Measurements from ENCODE around the gene NRXN3. TPM values are rescaled to one million over a fixed set of nuclear protein-coding genes. Genes with fewer than 3 reads are reported as not detected.

The NRXN3 gene
- total RNA-seq, 4 donors from 2014 or later = 4.1 to 11.9 (median 5.8) TPM

DNA sequence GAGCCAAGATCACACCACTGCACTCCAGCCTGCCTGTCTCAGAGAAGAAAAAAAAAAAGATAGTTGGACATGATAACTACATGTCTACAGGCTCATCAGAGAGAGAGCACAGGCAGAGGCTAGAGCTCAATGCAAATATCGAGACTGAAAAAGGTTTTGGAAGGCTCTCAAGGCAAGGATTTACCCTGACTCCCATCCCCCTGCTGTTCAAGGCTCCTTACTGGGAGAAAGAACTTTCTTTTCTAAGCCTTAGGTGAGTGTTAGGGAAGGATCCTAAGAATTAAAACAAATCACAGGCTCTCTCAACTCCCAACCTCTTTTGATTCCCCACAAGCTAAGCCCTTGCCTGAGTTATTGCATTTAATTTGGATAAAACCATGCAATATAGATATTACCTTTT is 1516.0 kb downstream of the NRXN3 start:
- H3K4me3 ChIP-seq = no peak overlapping the region
- no peaks in the 10 kb centered on the region for H3K9me3 ChIP-seq
- DNase-seq = no peak
- in situ Hi-C loops (cut with MboI; ENCODE audit: low pct_ligation_motif_present in 1 of 4, low pct_unique_long_range_greater_than_20kb in 1 of 4, low sequenced_read_pairs in 3 of 4) = no loop called here
- 73 to 100% methylated on average over 1 of the region's 1 CpG for WGBS, 2 donors (ENCODE audit: low coverage in 1 of 2)
- no peaks in the 10 kb centered on the region for H3K4me1 ChIP-seq
- H3K27me3 ChIP-seq = no peaks in the 10 kb centered on the region
- intact Hi-C loops (cut with DNase I; ENCODE audit: low total_unique reads) = no loop called here
- no peak for TF ChIP-seq POLR2A (IDR thresholded peaks at IDR 0.05)
- TF ChIP-seq, protein P1, sequence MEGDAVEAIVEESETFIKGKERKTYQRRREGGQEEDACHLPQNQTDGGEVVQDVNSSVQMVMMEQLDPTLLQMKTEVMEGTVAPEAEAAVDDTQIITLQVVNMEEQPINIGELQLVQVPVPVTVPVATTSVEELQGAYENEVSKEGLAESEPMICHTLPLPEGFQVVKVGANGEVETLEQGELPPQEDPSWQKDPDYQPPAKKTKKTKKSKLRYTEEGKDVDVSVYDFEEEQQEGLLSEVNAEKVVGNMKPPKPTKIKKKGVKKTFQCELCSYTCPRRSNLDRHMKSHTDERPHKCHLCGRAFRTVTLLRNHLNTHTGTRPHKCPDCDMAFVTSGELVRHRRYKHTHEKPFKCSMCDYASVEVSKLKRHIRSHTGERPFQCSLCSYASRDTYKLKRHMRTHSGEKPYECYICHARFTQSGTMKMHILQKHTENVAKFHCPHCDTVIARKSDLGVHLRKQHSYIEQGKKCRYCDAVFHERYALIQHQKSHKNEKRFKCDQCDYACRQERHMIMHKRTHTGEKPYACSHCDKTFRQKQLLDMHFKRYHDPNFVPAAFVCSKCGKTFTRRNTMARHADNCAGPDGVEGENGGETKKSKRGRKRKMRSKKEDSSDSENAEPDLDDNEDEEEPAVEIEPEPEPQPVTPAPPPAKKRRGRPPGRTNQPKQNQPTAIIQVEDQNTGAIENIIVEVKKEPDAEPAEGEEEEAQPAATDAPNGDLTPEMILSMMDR (IDR thresholded peaks at IDR 0.05) = no peak
- no peak for TF ChIP-seq EP300 (IDR thresholded peaks at IDR 0.05; ENCODE audit: low read depth)
- no peak for TF ChIP-seq POLR2AphosphoS5 (IDR thresholded peaks at IDR 0.05)
- H3K36me3 ChIP-seq = no peaks in the 10 kb centered on the region
- no peak overlapping the region for H3K27ac ChIP-seq

DNA sequence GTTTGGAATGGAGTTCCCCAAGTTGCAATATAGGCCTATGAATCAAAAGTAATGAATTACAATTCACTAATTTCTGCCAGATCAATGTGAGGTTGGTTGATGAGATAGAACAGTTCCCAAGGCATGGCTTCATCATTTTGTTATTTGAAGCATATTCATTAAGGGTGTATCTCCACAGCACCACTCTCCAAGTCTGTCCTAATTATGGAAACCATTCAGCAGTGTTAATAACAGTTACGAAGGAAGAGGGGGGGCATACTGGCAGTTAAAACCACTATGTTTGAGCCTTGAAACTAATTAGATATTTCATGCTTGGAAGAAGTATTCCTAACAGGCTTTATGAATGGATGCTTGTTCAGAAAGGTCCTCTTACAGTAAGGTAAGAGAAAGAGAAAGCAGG is 1520.8 kb downstream of the NRXN3 start:
- H3K36me3 ChIP-seq = no peaks in the 10 kb centered on the region
- in situ Hi-C loops (cut with MboI; ENCODE audit: low pct_ligation_motif_present in 1 of 4, low pct_unique_long_range_greater_than_20kb in 1 of 4, low sequenced_read_pairs in 3 of 4) = no loop called here
- 87 to 100% methylated on average over 1 of the region's 1 CpG for WGBS, 2 donors (ENCODE audit: low coverage in 1 of 2)
- intact Hi-C loops (cut with DNase I; ENCODE audit: low total_unique reads) = loop anchor here (5.0 kb wide), 1 partner anchor 1541 kb away; no protein-coding TSS in a partner anchor
- H3K27me3 ChIP-seq = no peaks in the 10 kb centered on the region
- no peak for DNase-seq
- no peaks in the 10 kb centered on the region for H3K9me3 ChIP-seq
- TF ChIP-seq EP300 (IDR thresholded peaks at IDR 0.05; ENCODE audit: low read depth) = no peak
- H3K4me3 ChIP-seq = no peak overlapping the region
- H3K27ac ChIP-seq = no peak overlapping the region
- no peaks in the 10 kb centered on the region for H3K4me1 ChIP-seq

DNA sequence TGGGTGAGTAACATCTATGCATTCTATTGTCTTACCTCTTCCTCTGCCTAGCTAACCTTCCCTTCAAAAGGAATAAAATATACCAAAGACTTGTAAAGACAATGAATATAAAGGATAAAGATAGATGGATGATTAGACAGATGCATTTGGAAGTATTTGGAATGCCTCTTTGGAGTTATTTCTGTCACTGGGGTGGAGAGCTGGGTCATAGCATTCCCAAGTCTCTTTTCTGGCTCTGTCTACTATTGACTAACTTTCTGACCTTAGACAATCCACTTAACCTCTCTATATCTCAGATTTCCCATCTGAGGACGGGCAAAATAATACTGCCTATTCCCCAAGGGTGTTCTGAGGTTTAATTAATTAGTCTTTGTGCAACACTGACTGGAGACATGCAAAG is 1523.8 kb downstream of the NRXN3 start:
- Histone ChIP-seq H3K27me3 (no peaks in the 10 kb centered on the region), H3K27ac (no peak overlapping the region), H3K9me3 (no peaks in the 10 kb centered on the region), H3K36me3 (no peaks in the 10 kb centered on the region), H3K4me1 (no peaks in the 10 kb centered on the region), H3K4me3 (no peak overlapping the region)
- TF ChIP-seq EP300 (IDR thresholded peaks at IDR 0.05; ENCODE audit: low read depth) = no peak
- intact Hi-C loops (cut with DNase I; ENCODE audit: low total_unique reads) = loop anchor here (5.0 kb wide), 1 partner anchor 1538 kb away; no protein-coding TSS in a partner anchor
- DNase-seq = no peak
- in situ Hi-C loops (cut with MboI; ENCODE audit: low pct_ligation_motif_present in 1 of 4, low pct_unique_long_range_greater_than_20kb in 1 of 4, low sequenced_read_pairs in 3 of 4) = no loop called here
- 33 to 51% methylated on average over 1 of the region's 1 CpG for WGBS, 2 donors (ENCODE audit: low coverage in 1 of 2)

DNA sequence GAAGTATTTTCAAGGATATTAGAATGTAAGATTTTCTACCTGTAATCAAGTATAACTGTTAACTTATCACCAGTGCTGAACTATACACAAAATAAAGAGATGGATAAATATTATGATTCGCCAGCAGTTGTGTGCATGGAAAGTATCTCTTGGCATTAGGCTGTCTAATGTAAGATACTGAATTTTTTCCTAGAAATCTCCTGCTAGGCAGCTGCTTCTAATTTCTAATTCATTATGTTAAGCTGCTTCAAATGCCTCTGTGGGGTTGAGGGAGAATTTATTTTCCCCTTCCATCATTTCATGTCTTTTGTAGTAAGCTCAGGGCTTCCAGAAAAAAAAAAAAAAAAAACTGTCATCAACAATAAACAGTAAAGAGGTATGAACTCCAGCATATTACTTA is 1525.1 kb downstream of the NRXN3 start:
- Histone ChIP-seq H3K27ac (no peak overlapping the region), H3K4me1 (peaks cover 0 to 3% (median 0%) of the 10 kb centered on the region in 4 donors), H3K9me3 (no peaks in the 10 kb centered on the region), H3K27me3 (no peaks in the 10 kb centered on the region), H3K36me3 (no peaks in the 10 kb centered on the region), H3K4me3 (no peak overlapping the region)
- no peak for DNase-seq
- in situ Hi-C loops (cut with MboI; ENCODE audit: low pct_ligation_motif_present in 1 of 4, low pct_unique_long_range_greater_than_20kb in 1 of 4, low sequenced_read_pairs in 3 of 4) = no loop called here
- 82% methylated on average over 1 of the region's 1 CpG; no CpG with 5 or more reads in 1 of the 2 donors for WGBS, 2 donors (ENCODE audit: low coverage in 1 of 2)
- no peak for TF ChIP-seq EP300 (IDR thresholded peaks at IDR 0.05; ENCODE audit: low read depth)
- TF ChIP-seq, protein P1 (IDR thresholded peaks at IDR 0.05) = no peak
- no peak for TF ChIP-seq POLR2AphosphoS5 (IDR thresholded peaks at IDR 0.05)
- no peak for TF ChIP-seq POLR2A (IDR thresholded peaks at IDR 0.05)
- intact Hi-C loops (cut with DNase I; ENCODE audit: low total_unique reads) = no loop called here

DNA sequence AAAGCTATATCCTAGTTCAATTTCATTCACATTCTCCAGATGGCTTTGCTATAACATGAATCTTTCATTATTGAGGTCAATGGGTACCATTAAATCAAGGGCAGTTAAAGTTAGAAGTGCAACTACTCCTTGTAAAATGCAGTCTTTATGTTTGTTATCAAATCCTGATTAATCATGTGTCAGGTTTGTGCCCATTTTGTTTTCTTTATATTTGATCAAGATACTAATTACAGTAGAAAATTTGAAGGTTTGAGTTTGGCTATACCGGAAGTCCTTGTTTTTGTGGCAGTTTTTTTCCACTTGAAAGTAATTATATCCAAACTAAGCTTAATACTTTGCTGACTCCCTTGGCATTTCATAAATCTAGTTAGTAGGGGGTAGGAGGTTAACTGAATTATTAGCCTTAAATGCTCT is 1528.1 kb downstream of the NRXN3 start:
- Histone ChIP-seq H3K36me3 (no peaks in the 10 kb centered on the region), H3K27ac (no peak overlapping the region), H3K27me3 (no peaks in the 10 kb centered on the region), H3K4me3 (no peak overlapping the region), H3K9me3 (no peaks in the 10 kb centered on the region), H3K4me1 (peaks cover 0 to 3% (median 0%) of the 10 kb centered on the region in 4 donors)
- 75 to 76% methylated on average over 1 of the region's 1 CpG for WGBS, 2 donors (ENCODE audit: low coverage in 1 of 2)
- in situ Hi-C loops (cut with MboI; ENCODE audit: low pct_ligation_motif_present in 1 of 4, low pct_unique_long_range_greater_than_20kb in 1 of 4, low sequenced_read_pairs in 3 of 4) (no loop called here), intact Hi-C loops (cut with DNase I; ENCODE audit: low total_unique reads) (no loop called here)
- no peak for DNase-seq
- TF ChIP-seq EP300 (IDR thresholded peaks at IDR 0.05; ENCODE audit: low read depth) = no peak
- no peak for TF ChIP-seq POLR2A (IDR thresholded peaks at IDR 0.05)
- TF ChIP-seq, protein P1 (IDR thresholded peaks at IDR 0.05) = no peak
- no peak for TF ChIP-seq POLR2AphosphoS5 (IDR thresholded peaks at IDR 0.05)
